ENCODE results near the gene TMBIM6.

DNA sequence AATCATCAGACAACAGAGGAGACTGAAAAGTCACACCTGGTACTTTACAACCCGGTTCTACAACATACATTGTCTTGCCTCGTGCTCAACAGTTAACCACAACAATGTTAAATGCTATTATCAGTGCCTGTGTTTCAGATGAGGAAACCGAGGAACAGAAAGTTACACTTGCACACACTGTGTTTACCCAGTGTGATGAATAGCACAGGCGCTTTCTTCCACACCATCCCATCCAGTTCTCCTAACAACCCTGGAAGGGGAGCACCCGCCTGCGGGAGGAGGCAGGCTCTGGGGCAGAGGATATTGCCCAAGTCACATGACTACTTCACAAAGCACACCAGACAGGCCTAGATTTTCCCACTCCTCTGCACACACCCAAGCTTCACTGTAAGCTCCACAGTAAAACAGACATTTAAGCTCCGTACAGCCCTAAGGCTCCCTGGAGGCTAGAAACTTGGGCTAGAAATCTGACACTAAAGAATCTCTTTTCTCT is 65.0 kb downstream of the TMBIM6 start:
- TF ChIP-seq, protein P1, sequence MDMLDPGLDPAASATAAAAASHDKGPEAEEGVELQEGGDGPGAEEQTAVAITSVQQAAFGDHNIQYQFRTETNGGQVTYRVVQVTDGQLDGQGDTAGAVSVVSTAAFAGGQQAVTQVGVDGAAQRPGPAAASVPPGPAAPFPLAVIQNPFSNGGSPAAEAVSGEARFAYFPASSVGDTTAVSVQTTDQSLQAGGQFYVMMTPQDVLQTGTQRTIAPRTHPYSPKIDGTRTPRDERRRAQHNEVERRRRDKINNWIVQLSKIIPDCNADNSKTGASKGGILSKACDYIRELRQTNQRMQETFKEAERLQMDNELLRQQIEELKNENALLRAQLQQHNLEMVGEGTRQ (IDR thresholded peaks at IDR 0.05; ENCODE audit: borderline replicate concordance, low read depth, low read length): no peak
- no peak for TF ChIP-seq POLR2AphosphoS5 (IDR thresholded peaks at IDR 0.05; ENCODE audit: low read depth, low read length)

Measured in SK-N-SH (cell line).